IMR-90 (cell line): Measurements from ENCODE around the gene GATA3. TPM values are rescaled to one million over a fixed set of nuclear protein-coding genes. Genes with fewer than 3 reads are reported as not detected.

Source experiments
- ATAC-seq: fragments of 200-7000 bp; cut with Tn5 transposase; 2 replicates; pipeline ENCODE4 v1.9.1; 2020; ENCODE audit warnings: low read depth, mild to moderate bottlenecking, moderate library complexity
- BruUV-seq: library from RNA; stranded (reverse); fragments of 400-500 nt; replicated peaks from 2 replicates; lab custom pipeline; 2021; lab: Mats Ljungman, UMichigan
- CTCF ChIA-PET: fragments of 300-600 bp; formaldehyde crosslinking; extraction: SDS; loops from one replicate; lab custom pipeline; 2021; ENCODE audit warnings: antibody characterized with exemption; lab: Yijun Ruan, JAX
- POLR2A ChIA-PET: fragments of 300-600 bp; sonication (Branson Sonifier 250); formaldehyde crosslinking; loops from one replicate; lab custom pipeline; 2022; ENCODE audit warnings: antibody characterized with exemption; ENCODE audit not compliant: unreplicated experiment; lab: Charles Lee
- DNase-seq: peaks from one replicate; pipeline ENCODE4 v3.0.0; 2013
- H2AFZ ChIP-seq: replicated peaks from 2 replicates; pipeline ENCODE3; 2013; ENCODE audit warnings: low read length, mild to moderate bottlenecking; ENCODE audit not compliant: poor library complexity
- H2AK5ac ChIP-seq: 2 replicates; pipeline ENCODE4 v1.6.1; 2013; ENCODE audit warnings: low read depth, low read length, inconsistent platforms
- H2AK9ac ChIP-seq: replicated peaks from 2 replicates; pipeline ENCODE3; 2013; ENCODE audit warnings: mild to moderate bottlenecking, low read depth, low read length, moderate library complexity; ENCODE audit not compliant: poor library complexity
- H2BK120ac ChIP-seq: 2 replicates; pipeline ENCODE4 v1.6.1; 2013; ENCODE audit warnings: low read depth, low read length, inconsistent platforms
- H2BK15ac ChIP-seq: 3 replicates; pipeline ENCODE4 v1.6.1; 2013; ENCODE audit warnings: low read depth, low read length, inconsistent platforms
- H2BK20ac ChIP-seq: 2 replicates; pipeline ENCODE4 v1.6.1; 2013; ENCODE audit warnings: low read depth, mild to moderate bottlenecking, inconsistent platforms, low read length, moderate library complexity
- H2BK5ac ChIP-seq: 2 replicates; pipeline ENCODE4 v1.6.1; 2013; ENCODE audit warnings: mild to moderate bottlenecking, low read depth, low read length, inconsistent platforms; ENCODE audit not compliant: poor library complexity, severe bottlenecking
- H3K14ac ChIP-seq: replicated peaks from 2 replicates; pipeline ENCODE4 v1.6.1; 2013; ENCODE audit warnings: low read depth, low read length, inconsistent platforms
- H3K18ac ChIP-seq: 2 replicates; pipeline ENCODE4 v1.6.1; 2013; ENCODE audit warnings: low read depth, low read length, control low read depth
- H3K23ac ChIP-seq: 2 replicates; pipeline ENCODE4 v1.6.1; 2013; ENCODE audit warnings: low read depth, low read length, inconsistent platforms
- H3K27ac ChIP-seq: 2 replicates; pipeline ENCODE4 v1.5.1; 2013; ENCODE audit warnings: mild to moderate bottlenecking, control low read depth, low read length; ENCODE audit not compliant: insufficient read depth
- H3K27me3 ChIP-seq: 2 replicates; pipeline ENCODE4 v1.6.1; 2013; ENCODE audit warnings: low read length; ENCODE audit not compliant: control insufficient read depth, insufficient read depth
- H3K36me3 ChIP-seq: 2 replicates; pipeline ENCODE4 v1.6.1; 2013; ENCODE audit warnings: low read length, mixed read lengths; ENCODE audit not compliant: control insufficient read depth, insufficient read depth
- H3K4ac ChIP-seq: 2 replicates; pipeline ENCODE4 v1.6.1; 2013; ENCODE audit warnings: low read depth, low read length, inconsistent platforms
- H3K4me1 ChIP-seq: 2 replicates; pipeline ENCODE4 v1.6.1; 2013; ENCODE audit warnings: low read length, mixed read lengths; ENCODE audit not compliant: control insufficient read depth, insufficient read depth
- H3K4me2 ChIP-seq: 2 replicates; pipeline ENCODE4 v1.6.1; 2013; ENCODE audit warnings: low read depth, mild to moderate bottlenecking, control low read depth, low read length, moderate library complexity
- H3K4me3 ChIP-seq: 2 replicates; pipeline ENCODE4 v1.5.1; 2013; ENCODE audit warnings: low read depth, mild to moderate bottlenecking, control low read depth, low read length, moderate library complexity; ENCODE audit not compliant: insufficient read depth
- H3K56ac ChIP-seq: 2 replicates; pipeline ENCODE4 v1.6.1; 2013; ENCODE audit warnings: low read length, inconsistent platforms; ENCODE audit not compliant: insufficient read depth; ENCODE audit errors: extremely low read depth
- H3K79me1 ChIP-seq, 2 experiments: 2 replicates each; pipeline ENCODE4 v1.6.1; 2013; ENCODE audit warnings: low read length in 2 of 2, inconsistent platforms in 1 of 2, low read depth in 1 of 2
- H3K9ac ChIP-seq: 2 replicates; pipeline ENCODE4 v1.6.1; 2013; ENCODE audit warnings: low read depth, low read length, control low read depth
- H3K9me1 ChIP-seq: 2 replicates; pipeline ENCODE4 v1.6.1; 2013; ENCODE audit warnings: low read length, inconsistent platforms; ENCODE audit not compliant: insufficient read depth
- H3K9me3 ChIP-seq: 2 replicates; pipeline ENCODE4 v1.6.1; 2013; ENCODE audit warnings: low read length; ENCODE audit not compliant: control insufficient read depth, insufficient read depth
- H4K20me1 ChIP-seq: 2 replicates; pipeline ENCODE4 v1.6.1; 2013; ENCODE audit warnings: low read length, inconsistent platforms; ENCODE audit not compliant: insufficient read depth
- H4K5ac ChIP-seq: 2 replicates; pipeline ENCODE4 v1.6.1; 2013; ENCODE audit warnings: mild to moderate bottlenecking, low read depth, low read length, control low read depth
- H4K8ac ChIP-seq, 2 experiments: 2 replicates each; pipeline ENCODE4 v1.6.1; 2013; ENCODE audit warnings: low read depth in 2 of 2, low read length in 2 of 2, control low read depth in 1 of 2, inconsistent platforms in 1 of 2
- H4K91ac ChIP-seq: 2 replicates; pipeline ENCODE4 v1.6.1; 2013; ENCODE audit warnings: low read depth, low read length, inconsistent platforms; ENCODE audit not compliant: insufficient read depth
- BHLHE40 ChIP-seq: fragments of 150-350 bp; IDR thresholded peaks from 2 replicates; pipeline ENCODE4 v1.6.1; 2016; ENCODE audit warnings: mild to moderate bottlenecking, low read depth, low read length
- CHD1 ChIP-seq: IDR thresholded peaks from 2 replicates; pipeline ENCODE4 v1.6.1; 2012; ENCODE audit warnings: low read depth, low read length, improper control_type of control experiment
- CTCF ChIP-seq: conservative IDR thresholded peaks from 2 replicates; pipeline ENCODE4 v1.5.1; 2012; ENCODE audit warnings: mild to moderate bottlenecking, low read depth, low read length, improper control_type of control experiment
- ELK1 ChIP-seq: fragments of 150-350 bp; IDR thresholded peaks from 2 replicates; pipeline ENCODE4 v1.6.1; 2016; ENCODE audit warnings: low read depth, mild to moderate bottlenecking, low read length, moderate library complexity, borderline replicate concordance
- FOS ChIP-seq: fragments of 150-350 bp; IDR thresholded peaks from 2 replicates; pipeline ENCODE4 v1.6.1; 2016; ENCODE audit warnings: low read depth, low read length
- MAFK ChIP-seq: IDR thresholded peaks from 2 replicates; pipeline ENCODE4 v1.6.1; 2012; ENCODE audit warnings: low read depth, low read length, improper control_type of control experiment
- MAZ ChIP-seq: IDR thresholded peaks from 2 replicates; pipeline ENCODE4 v1.6.1; 2012; ENCODE audit warnings: low read depth, mild to moderate bottlenecking, low read length, improper control_type of control experiment, moderate library complexity, borderline replicate concordance
- MXI1 ChIP-seq: IDR thresholded peaks from 2 replicates; pipeline ENCODE4 v1.6.1; 2012; ENCODE audit warnings: low read depth, mild to moderate bottlenecking, low read length, moderate library complexity, borderline replicate concordance
- NFE2L2 ChIP-seq: fragments of 150-350 bp; IDR thresholded peaks from 2 replicates; pipeline ENCODE4 v1.6.1; 2016; ENCODE audit warnings: low read depth, mild to moderate bottlenecking, low read length
- POLR2A ChIP-seq: IDR thresholded peaks from 2 replicates; pipeline ENCODE4 v1.6.1; 2012; ENCODE audit warnings: mild to moderate bottlenecking, low read depth, low read length
- RAD21 ChIP-seq: IDR thresholded peaks from 2 replicates; pipeline ENCODE4 v1.6.1; 2012; ENCODE audit warnings: low read length, improper control_type of control experiment
- RCOR1 ChIP-seq: IDR thresholded peaks from 2 replicates; pipeline ENCODE4 v1.6.1; 2012; ENCODE audit warnings: mild to moderate bottlenecking, low read length, improper control_type of control experiment; ENCODE audit not compliant: insufficient replicate concordance
- RFX5 ChIP-seq: IDR thresholded peaks from 2 replicates; pipeline ENCODE4 v1.8.0; 2012; ENCODE audit warnings: low read depth, mild to moderate bottlenecking, low read length, moderate library complexity
- USF2 ChIP-seq: fragments of 150-350 bp; IDR thresholded peaks from 2 replicates; pipeline ENCODE4 v1.6.1; 2017; ENCODE audit warnings: mild to moderate bottlenecking, antibody characterized with exemption, low read length, low read depth
- WGBS, 2 experiments: methylation state at CpG; one replicate each; pipeline versions ENCODE4 v1.1.5 to v1.1.7; 2013; ENCODE audit warnings: missing lambda C conversion rate in 2 of 2; ENCODE audit not compliant: insufficient read length in 1 of 2; ENCODE audit errors: extremely low coverage in 2 of 2; 5-methylcytosine and 5-hydroxymethylcytosine counted together
- dilution Hi-C: fragments of 300-500 bp; cut with HindIII; formaldehyde crosslinking; loops from one replicate; pipeline ENCODE4 v1.14.3; 2018; ENCODE audit warnings: low sequenced_read_pairs; ENCODE audit not compliant: unreplicated experiment
- in situ Hi-C: fragments of 300-500 bp; cut with MboI; formaldehyde crosslinking; loops from 3 replicates; pipeline ENCODE4 v1.14.3; 2019; ENCODE audit warnings: low sequenced_read_pairs, inconsistent platforms, mixed read lengths
- intact Hi-C: fragments of 100-400 bp; cut with micrococcal nuclease; formaldehyde crosslinking; loops from 2 replicates; pipeline ENCODE4 v1.10.0; 2022
- polyA plus RNA-seq, 3 experiments: library from polyadenylated mRNA; depleted of rRNA; stranded (reverse); fragments of >200 nt; gene quantifications; 2 replicates each; pipeline ENCODE4 v1.2.3, GENCODE V29; 2012; ENCODE audit warnings: low replicate concordance in 1 of 3
- total RNA-seq: library from RNA; depleted of rRNA; stranded (reverse); fragments of >200 nt; gene quantifications from 2 replicates; pipeline ENCODE4 v1.2.3, GENCODE V29; 2012

Gene GATA3
- total and polyA plus RNA-seq, 2 of the 4 experiments (the other 2 are of a cell fraction) = 0.21 TPM; not detected in 1

GRCh38 chr10:8051109-8051821 lies 3.2 kb upstream of the GATA3 start:
- POLR2A ChIA-PET = no interaction called here

More at GRCh38 chr10:8051109-8051821, 3.2 kb upstream of the GATA3 start:
- Histone ChIP-seq H2BK120ac (no peak overlapping the region), H2BK15ac (no peak overlapping the region), H2BK20ac (no peak overlapping the region), H3K4me1 (no peaks in the 10 kb centered on the region; the same call in 1 of the 2 replicates), H4K91ac (no peak overlapping the region), H4K5ac (no peak overlapping the region), H2BK5ac (no peak overlapping the region), H3K36me3 (no peaks in the 10 kb centered on the region), H2AFZ (peak overlapping the region; percentile 13), H3K27ac (no peak overlapping the region), H3K56ac (no peak overlapping the region), H2AK9ac (no peak overlapping the region), H3K9me1 (no peaks in the 10 kb centered on the region), H3K9me3 (peaks cover 4% of the 10 kb centered on the region; the same call in 1 of the 2 replicates), H3K4me3 (no peak overlapping the region), H3K79me1 (no peaks in the 10 kb centered on the region), H2AK5ac (no peak overlapping the region), H3K14ac (no peak overlapping the region), H3K4me2 (no peak overlapping the region), H4K20me1 (no peaks in the 10 kb centered on the region), H3K4ac (no peak overlapping the region), H3K18ac (no peak overlapping the region), H4K8ac (no peak overlapping the region), H3K23ac (no peak overlapping the region), H3K9ac (no peak overlapping the region), H3K27me3 (peaks cover 92% of the 10 kb centered on the region)
- dilution Hi-C loops = no loop called here
- no peak for DNase-seq
- CTCF ChIA-PET = no interaction called here
- TF ChIP-seq MAFK (no peak), RAD21 (no peak), POLR2A (no peak), RCOR1 (no peak), MXI1 (no peak), NFE2L2 (no peak), CTCF (no peak), BHLHE40 (no peak), USF2 (no peak), FOS (no peak), CHD1 (no peak), ELK1 (no peak), RFX5 (no peak), MAZ (no peak)
- no TSS peak for BruUV-seq
- WGBS, 2 experiments = 8% methylated on average over 11 of the region's 52 CpGs; no CpG with 5 or more reads in 1 of the 2 experiments
- no peak for ATAC-seq
- intact Hi-C loops = loop anchor here (5.0 kb wide), 2 partner anchors 164 to 179 kb away; no protein-coding TSS in a partner anchor
- in situ Hi-C loops = no loop called here
